ENCODE measurements around the gene PANK2. TPM values are rescaled to one million over a fixed set of nuclear protein-coding genes. Genes with fewer than 3 reads are reported as not detected.

PANK2 gene
- total and polyA plus RNA-seq, 10 of the 15 experiments (the other 5 are each of a cell fraction or from before 2014, with no cell fraction given): 13.2 to 43.4 (median 33.3) TPM

- in situ Hi-C loops (cut with MboI): no loop called here
- no peaks in the 10 kb centered on the region for H3K4me1 ChIP-seq (ENCODE audit: control insufficient read depth, insufficient read depth, low read length)
- CTCF ChIA-PET: no interaction called here
Observed at GRCh38 chr20:3966571-3966970, 77.4 kb downstream of the PANK2 start.

More at GRCh38 chr20:3966571-3966970, 77.4 kb downstream of the PANK2 start:
- FAIRE-seq: no peak
- intact Hi-C loops (cut with micrococcal nuclease; ENCODE audit: unreplicated experiment): no loop called here
- Histone ChIP-seq H3K9me3 (replicated peaks; ENCODE audit: control insufficient read depth, insufficient read depth, low read length) (no peaks in the 10 kb centered on the region), H3K27me3 (replicated peaks in 1 of 2; ENCODE audit: control insufficient read depth in 2 of 2, insufficient read depth in 2 of 2, low read length in 1 of 2) (no peaks in the 10 kb centered on the region), H3K27ac (ENCODE audit: control insufficient read depth, insufficient read depth) (no peak overlapping the region), H3K9ac (ENCODE audit: control insufficient read depth, insufficient read depth, low read length) (no peak overlapping the region), H3K79me2 (ENCODE audit: control insufficient read depth, insufficient read depth, low read length) (no peaks in the 10 kb centered on the region), H3K4me3 (no peak overlapping the region), H2AFZ (ENCODE audit: control insufficient read depth, low read depth, low read length) (no peak overlapping the region), H3K36me3 (ENCODE audit: control insufficient read depth in 2 of 2, insufficient read depth in 2 of 2, low read length in 1 of 2) (no peaks in the 10 kb centered on the region), H4K20me1 (ENCODE audit: control insufficient read depth, insufficient read depth) (no peaks in the 10 kb centered on the region), H3K4me2 (ENCODE audit: control insufficient read depth, insufficient read depth) (no peak overlapping the region)
- ATAC-seq: no peak
- ChIA-PET SMC1A (ENCODE audit: uncharacterized antibody, unreplicated experiment) (interaction anchor here (1.8 kb wide), 1 partner anchor 11 kb away, joined by 5 read pairs; no protein-coding TSS in a partner anchor), POLR2A (no interaction called here), RAD21 (ENCODE audit: unreplicated experiment) (no interaction called here)
- DNase-seq (ENCODE audit: low read depth, low spot score): no peak
- BruUV-seq (replicated peaks): no TSS peak
- TF ChIP-seq SUPT20H (IDR thresholded peaks at IDR 0.05; ENCODE audit: borderline replicate concordance, control insufficient read depth, low read depth, low read length) (no peak), CEBPZ (IDR thresholded peaks at IDR 0.05; ENCODE audit: low read depth, low read length) (no peak), CBFB (IDR thresholded peaks at IDR 0.05; ENCODE audit: low read depth) (no peak), STAT1 (conservative IDR thresholded peaks at IDR 0.05) (no peak), IRF4 (IDR thresholded peaks at IDR 0.05; ENCODE audit: low read depth, low read length) (no peak), NFIC (IDR thresholded peaks at IDR 0.05; ENCODE audit: low read depth, low read length) (no peak), ZNF687 (IDR thresholded peaks at IDR 0.05) (no peak), NR2C1 (IDR thresholded peaks at IDR 0.05) (no peak), EGR1 (IDR thresholded peaks at IDR 0.05; ENCODE audit: borderline replicate concordance in 1 of 2, low read depth in 2 of 2, low read length in 2 of 2) (no peak), TCF3 (IDR thresholded peaks at IDR 0.05; ENCODE audit: borderline replicate concordance, insufficient read depth, low read depth, low read length) (no peak), IRF5 (IDR thresholded peaks at IDR 0.05; ENCODE audit: borderline replicate concordance) (no peak), WRNIP1 (IDR thresholded peaks at IDR 0.05; ENCODE audit: borderline replicate concordance, low read depth, low read length) (no peak), SREBF1 (IDR thresholded peaks at IDR 0.05; ENCODE audit: low read length) (no peak), PAX8 (IDR thresholded peaks at IDR 0.05) (no peak), TARDBP (IDR thresholded peaks at IDR 0.05; ENCODE audit: borderline replicate concordance) (no peak), NFYA (IDR thresholded peaks at IDR 0.05; ENCODE audit: borderline replicate concordance, low read depth, low read length) (no peak)

All from GM12878 (cell line).